Stromal cell of bone marrow (primary cell): ENCODE measurements around the gene ACOD1.
"Not testable (repeated sequence)": the region's sequence is repeated elsewhere in the genome, so short reads cannot be mapped to it uniquely, and the experiment has no call there.

Source experiments
- DNase-seq: peaks from one replicate; pipeline ENCODE4 v3.0.0-alpha.2; 2012; ENCODE audit warnings: low read depth

Gene ACOD1

DNA sequence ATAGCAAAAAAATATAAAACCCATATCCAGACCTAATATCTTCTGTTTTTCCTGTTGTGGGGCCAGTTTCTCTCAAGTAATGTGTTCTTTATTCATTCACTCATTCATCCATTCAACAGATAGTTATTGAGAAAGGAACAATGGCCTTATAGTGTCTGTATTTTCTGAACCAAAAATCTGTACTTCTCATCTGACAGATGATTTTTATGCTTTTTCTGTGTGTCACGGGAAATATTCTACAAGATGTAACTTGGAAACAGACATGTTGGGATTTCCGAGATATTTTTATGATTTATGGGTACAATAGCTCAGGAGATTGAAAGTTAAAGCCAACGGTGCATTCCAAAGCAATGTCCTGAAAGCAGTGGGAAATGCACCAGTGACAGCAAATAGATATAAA is 5.7 kb downstream of the ACOD1 start:
- DNase-seq = no peak

DNA sequence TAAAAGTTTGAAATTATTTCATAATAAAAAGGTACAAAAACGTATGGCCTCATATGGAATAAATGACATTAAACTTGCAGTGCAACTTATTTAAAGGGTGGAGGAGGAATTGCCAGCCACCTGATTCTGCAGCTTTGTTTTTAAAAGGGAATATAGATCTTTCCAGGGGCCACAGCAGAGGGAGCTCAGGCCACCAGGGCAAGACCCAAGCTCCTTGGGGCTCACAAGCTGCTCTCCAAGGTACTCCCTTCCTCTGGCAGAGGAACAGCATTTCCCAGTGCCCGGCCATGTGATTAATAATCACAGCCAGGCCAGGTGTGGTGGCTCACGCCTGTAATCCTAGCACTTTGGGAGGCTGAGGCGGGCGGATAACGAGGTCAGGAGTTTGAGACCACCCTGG is 6.2 kb downstream of the ACOD1 start:
- DNase-seq = no peak

DNA sequence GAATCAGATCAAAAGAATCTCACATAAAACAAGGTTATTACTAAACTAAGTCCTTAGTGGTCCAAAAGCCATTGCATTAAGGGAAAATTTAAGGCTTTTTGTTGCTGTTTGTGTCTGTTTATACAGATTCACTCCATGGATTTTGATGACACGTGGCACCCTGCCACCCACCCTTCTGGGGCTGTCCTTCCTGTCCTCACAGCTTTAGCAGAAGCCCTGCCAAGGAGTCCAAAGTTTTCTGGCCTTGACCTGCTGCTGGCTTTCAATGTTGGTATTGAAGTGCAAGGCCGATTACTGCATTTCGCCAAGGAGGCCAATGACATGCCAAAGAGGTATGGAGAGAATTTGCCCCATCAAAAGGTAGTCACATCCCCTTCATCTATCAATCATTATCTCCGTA is 6.9 kb downstream of the ACOD1 start:
- no peak for DNase-seq

DNA sequence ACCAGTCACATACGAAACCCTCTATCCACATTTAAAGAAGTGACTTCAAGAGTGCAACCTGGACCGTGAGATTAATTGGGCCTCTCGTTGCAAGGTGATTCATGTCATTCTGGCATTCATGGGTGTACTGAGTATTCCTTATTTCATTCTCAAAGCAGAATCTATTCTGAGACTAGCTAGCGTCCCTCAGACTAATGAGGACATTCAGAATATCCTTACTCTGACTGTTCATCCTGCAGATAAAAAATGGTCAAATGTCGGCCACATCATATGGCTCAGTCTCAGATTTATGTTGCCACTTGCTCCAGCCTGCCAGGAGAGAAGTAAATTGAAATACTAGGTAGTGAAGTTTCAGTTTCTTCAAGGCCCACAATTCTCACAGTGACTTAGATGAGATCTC is 7.3 kb downstream of the ACOD1 start:
- no peak for DNase-seq

DNA sequence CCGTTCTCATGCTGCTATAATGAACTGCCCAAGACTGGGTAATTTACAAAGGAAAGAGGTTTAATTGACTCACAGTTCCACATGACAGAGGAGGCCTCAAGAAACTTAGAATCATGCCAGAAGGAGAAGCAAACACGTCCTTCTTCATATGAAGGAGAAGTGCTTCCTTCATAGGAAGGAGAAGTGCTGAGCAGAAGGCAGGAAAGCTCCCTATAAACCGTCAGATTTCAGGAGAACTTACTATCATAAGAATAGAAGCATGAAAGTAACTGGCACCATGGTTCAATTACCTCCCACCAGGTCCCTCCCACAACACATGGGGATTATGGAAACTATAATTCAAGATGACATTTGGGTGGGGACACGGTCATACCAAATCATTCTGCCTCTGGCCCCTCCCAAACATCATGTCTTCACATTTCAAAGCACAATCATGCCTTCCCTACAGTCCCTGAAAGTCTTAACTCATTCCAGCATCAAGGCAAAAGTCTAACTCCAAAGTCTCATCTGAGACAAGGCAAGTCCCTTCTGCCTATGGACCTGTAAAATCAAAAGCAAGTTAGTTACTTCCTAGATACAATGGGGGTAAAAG is 10.6 kb downstream of the ACOD1 start:
- no peak for DNase-seq

DNA sequence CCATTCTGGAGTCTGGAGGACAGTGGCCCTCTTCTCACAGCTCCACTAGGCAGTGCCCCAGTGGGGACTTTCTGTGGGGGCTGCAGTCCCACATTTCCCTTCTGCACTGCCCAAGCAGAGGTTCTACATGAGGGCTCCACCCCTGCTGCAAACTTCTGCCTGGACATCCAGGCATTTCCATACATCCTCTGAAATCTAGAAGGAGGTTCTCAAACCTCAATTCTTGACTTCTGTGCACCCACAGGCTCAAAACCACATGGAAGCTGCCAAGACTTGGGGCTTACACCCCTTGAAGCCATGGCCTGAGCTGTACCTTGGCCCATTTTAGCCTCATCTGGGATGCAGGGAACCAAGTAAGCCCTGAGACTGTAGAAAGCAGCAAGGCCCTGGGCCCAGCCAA is 11.4 kb downstream of the ACOD1 start:
- DNase-seq = not testable (repeated sequence)

DNA sequence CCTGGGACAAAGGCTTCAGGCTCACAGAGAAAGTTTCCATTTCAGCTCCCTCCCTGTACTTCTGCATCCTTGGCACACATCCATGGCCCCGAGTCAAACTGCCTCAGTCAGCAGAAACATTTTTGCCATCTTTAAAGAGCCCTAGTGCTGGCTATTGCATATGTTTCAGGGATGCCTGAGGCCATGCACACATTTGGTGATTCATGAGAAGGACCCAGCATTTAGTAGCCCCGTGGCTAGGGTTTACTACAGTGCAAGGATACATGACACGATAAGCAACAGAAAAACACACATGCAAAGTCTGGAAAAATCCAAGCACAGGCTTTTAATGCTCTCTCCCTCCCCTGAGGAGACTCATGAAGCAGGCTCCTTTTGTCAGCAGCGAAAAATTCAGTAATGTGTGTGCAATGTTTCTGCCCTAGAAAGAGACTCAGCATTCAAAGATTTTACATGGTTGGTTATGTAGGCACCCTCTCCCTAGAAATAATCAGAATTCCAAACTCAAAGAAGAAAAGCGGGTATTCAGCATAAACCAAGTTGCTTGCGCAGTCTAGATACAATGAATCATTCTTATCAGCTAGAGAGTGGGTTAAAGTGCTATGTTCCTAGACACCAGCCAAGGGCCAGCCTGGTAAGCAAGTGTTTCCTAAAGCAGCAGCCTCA is 17.6 kb downstream of the ACOD1 start:
- peak; percentile 77 for DNase-seq

DNA sequence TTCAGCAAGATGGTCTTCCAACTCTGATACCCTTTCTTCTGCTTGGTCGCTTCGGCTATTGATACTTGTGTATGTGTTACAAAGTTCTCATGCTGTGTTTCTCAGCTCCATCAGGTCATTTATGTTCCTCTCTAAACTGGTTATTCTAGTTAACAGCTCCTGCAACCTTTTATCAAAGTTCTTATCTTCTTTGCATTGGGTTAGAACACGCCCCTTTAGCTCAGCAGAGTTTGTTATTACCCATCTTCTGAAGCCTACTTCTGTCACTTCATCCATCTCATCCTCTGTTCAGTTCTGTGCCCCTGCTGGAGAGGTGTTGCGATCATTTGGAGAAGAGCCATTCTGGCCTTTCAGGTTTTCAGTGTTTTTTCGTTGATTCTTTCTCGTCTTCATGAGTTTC is 18.7 kb downstream of the ACOD1 start:
- no peak for DNase-seq

DNA sequence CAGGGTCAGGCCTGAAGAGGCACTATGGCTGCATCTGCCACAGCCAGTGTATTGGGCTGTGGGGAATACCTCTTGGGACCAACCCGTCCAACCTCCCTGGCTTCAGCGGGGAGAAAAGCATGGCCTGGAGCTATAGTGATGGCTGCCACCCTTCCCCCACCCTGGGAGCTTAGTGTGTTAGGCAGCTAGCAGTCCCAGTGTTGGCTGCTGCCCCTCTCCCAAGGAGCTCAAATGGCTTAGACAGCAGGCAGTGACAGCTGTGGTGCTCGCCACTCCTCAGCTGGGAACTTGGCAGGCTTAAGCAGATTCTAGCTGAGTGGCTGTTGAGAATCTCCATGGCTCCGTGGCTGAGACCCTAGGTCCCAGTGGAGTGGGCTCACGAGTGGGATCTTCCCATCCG is 19.7 kb downstream of the ACOD1 start:
- DNase-seq = no peak

DNA sequence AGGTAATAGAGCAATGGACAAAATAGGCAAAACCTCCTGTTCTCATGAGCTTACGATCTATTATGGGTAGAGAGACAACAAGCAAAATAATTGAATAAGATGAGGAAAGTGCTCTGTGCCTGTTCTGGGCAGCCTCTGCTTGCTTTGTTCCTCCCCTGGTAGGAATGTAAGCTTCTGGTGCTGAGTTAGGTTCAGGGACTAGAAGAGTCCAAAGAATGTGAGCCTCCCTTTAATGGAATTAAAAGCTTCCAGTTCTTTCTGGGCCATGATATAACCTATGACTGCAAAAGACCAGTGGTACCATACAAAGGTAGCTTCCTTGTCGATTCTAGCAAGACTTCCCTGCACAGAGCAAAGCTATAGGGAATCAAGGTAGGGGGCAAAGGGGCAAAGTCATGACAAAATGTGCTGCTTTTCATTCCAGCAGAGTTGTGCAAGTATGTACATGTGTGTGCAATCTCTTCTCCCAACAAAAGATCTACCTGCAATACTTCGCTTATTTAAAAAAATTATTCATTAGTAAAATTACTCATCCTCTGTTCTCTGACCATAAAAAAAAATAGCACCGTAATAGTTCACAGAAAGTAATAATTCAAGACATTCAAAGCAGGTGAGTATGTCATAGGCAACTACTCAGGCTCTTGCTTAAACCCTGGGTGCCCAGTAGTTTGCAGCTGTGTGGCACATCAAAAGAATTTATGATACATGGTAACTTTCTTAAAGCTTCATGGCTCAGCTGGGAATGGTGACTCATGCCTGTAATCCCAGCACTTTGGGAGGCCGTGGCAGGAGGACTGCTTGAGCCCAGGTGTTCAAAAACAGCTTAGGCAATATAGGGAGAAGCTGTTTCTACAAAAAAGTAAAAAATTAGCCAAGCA is 21.4 kb downstream of the ACOD1 start:
- DNase-seq = no peak

DNA sequence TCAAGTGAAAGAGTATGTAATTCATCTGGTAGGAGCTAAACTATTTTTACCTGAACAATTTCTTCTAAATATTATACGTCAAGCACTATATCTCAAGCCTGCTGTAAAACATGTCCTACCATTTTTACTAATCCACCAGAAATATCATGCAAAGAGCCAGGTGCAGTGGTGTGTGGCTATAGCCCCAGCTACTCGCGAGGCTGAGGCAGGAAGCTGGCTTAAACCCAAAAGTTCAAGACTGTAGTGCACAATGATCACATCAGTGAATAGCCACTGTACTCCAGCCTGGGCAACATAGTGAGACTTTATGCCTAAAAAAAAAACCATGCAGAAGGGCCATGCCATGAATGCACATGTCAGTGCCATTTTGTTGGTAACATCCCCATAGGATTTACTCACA is 22.9 kb downstream of the ACOD1 start:
- no peak for DNase-seq

DNA sequence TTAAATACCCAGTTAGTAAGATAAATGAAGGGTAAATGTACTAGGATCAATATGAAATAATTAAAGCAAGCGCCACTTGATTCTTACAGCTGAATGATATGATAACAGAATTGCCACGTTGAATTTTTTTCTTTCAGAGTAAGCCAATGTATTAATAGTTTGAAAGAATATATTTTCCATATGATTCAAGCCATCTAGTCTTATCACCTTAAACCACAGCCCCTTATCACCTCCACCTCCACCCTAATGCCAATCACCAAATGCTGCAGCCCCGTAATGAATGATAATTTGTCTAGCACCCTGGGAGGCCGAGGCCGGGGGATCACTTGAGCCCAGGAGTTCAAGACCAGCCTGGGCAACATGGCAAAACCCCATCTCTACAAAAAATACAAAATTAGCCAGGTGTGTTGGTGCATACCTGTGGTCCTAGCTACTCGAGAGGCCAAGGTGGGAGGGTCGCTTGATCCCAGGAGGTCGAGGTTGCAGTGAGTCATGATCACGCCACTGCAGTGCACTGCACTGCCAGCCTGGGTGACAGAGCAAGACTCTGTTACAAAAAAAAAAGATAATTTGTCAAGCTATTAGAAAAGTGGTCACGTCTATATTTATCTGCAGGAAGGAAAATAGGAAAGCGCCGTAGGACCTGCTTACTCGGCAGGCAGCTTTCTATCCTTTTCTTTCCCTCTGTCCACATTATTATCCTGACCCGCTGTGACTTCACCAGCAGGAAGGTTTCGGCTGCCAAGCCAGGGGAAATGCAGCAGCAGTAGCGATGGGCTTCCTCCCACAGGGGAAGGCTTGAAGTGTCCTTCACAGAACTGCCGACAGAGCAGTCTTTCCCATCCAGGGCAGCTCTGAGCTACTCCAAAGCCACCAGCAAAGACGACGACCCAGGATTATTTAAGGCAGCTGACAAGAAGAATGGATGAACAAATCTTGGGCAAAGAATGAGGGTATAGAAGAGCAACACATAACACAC is 23.8 kb downstream of the ACOD1 start:
- no peak for DNase-seq

DNA sequence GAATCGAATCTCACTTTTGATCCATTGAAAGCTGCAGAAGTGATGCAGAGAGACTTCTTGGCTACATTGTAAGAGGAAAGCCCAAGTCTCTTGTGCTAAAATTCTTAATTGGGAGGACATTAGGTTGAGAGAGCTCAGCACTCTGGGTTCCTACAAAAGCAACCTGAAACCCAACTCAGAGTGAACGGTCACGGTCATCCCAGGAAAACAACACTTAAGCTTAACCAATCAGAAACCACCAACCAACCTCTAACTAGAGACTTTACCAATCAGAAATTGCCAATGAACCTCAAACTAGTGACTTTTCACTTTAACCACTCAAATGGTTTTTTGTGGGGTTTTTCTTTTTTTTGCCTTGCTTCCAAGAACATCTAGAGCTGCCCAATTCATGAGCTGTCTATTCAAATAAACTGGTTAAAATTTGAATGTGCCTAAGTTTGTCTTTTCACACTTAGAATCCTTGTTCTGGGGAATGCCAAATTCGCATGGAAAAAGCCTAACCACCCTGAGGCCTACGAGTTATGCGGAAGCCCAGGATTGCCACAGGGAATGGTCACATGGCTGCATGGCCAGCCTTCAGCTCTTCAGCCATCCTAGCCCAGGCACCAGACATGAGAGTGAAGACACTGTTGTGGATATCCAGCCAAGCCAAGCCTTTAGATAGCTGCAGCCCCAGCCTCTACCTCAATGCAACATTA is 25.8 kb downstream of the ACOD1 start:
- no peak for DNase-seq

DNA sequence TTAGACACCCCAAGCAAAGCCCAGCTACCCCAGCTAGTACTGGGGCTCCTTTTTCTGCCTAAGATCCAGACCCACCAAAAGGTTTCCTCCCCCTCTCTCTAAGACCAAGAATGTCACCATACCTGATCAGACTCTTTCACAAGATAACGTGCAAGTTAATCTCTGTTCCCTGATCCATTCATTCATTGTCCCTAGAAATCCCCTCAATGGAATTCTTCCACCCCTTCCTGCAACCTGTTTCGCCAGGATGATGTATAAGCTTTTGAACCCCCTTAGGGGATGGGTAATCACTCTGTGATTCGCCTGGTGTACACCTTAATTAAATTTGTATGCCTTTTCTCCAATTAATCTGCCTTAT is 26.3 kb downstream of the ACOD1 start:
- DNase-seq = no peak

DNA sequence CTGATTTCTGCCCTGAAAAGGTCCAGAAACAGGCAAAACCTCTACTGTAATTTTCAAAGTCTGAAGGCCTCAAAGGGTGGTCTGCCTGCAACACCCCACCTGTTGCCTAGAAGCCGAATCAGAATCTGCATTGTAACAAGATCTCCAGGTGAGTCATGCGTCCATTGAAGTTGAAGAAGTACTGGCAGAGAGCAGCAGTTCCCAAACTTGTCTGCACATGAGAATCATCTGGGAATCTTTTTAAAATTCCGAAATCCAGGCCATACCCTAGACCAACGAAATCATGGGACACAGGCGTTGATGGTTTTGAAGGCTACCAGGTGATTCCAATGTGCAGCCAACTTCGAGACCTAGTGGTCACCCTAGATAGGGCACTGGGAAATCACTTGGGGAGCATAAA is 27.6 kb downstream of the ACOD1 start:
- no peak for DNase-seq

DNA sequence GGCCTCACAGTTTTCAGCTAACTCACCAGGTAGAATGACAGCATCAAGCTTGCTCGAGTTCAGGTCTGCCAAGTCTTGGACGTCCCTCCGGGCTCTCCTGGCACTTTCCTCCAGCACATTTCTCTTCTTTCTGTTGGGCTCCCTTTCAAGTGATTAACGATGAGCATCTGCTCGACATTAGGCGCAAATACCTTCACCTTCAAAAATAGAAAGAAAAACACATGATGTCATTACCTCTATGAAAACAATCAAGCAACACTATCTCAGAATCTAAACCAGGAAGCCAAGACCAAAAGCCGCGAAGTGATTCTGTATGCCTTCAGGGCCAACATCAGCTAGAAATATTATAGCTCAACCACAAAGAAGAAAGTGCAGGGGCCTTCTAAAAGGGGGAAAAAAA is 28.2 kb downstream of the ACOD1 start:
- DNase-seq = no peak

DNA sequence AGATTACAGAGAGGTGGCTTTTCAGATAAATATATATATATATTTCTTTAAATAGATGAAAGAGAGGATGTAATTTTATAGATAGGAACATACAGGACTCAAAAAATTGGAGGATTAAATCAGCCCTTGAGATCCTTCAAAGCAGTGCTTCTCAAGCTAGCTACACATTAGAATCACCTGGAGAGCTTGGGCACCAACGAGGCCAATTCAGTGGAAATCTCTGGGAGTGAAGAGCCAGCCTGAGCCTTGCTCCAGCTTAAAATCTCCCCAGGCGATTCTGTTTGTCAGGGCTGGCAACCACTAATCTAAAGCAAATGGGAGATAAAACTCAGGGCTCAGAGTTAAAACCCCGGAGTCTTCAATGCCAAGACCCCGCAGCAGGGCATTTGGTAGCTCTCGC is 28.6 kb downstream of the ACOD1 start:
- DNase-seq = no peak

DNA sequence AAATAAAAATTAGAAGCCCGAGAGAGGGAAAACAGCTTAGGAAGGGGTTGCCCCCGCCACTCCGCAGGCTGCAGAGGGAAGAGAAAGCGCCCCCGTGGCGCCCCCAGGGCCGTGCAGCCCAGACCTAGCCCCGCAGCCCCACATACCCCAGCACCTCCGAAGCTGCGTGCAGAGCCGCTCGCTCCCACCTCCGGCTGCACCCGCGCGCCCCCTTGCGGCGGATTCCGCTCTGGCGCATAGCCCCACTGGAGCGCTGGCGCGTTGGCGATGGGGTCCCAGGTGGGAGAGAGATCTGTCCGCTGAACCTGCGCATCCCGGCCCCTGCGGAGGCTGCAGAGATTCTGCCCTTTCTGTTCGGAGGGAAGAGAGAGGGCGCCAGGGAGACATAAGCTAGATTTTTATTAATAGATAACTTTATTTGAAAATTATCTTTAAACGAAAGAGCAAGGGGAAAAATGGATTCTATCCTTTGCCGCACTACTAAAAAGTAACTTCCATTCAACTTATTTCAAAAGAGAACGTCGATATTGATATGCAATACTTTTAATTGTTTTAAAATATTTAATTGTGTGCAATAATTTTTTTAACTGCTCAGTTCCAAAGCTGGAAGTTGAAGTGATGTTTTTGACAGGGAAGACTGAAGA is 31.9 kb downstream of the ACOD1 start:
- DNase-seq = peak; percentile 25

DNA sequence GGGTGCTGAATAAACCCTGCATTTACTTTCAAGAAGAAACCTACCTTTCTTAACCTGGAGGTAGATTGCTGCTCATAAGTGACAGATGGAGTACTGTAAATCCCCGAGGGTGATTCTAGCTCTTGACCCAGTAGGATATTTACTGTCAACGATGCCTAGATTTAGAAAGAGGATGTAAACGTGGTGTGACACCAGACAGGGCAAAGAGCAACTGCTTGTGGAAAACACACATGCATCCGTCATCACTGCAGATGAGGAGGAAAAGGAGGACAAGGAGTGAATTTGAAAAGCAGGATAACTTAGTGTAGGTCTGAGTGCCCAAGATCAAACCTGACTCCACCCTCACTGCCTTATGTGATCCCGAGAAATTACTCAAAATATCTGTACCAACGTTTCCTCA is 33.8 kb downstream of the ACOD1 start:
- no peak for DNase-seq

DNA sequence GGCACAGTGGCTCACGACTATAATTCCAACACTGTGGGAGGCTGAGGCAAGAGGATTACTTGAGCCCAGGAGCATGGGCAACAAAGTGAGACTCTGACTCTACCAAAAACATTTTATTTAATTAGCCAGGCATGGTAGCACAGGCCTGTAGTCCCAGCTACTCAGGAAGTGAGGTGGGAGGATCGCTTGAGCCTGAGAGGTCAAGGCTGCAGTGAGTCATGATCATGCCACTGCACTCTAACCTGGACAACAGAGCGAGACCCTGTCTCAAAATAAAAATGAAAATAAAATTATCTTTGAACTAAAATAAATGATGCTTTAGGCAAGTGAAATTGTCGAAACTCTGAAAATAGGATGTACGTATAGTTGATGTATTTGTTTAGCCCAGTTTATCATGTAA is 35.4 kb downstream of the ACOD1 start:
- DNase-seq = no peak

DNA sequence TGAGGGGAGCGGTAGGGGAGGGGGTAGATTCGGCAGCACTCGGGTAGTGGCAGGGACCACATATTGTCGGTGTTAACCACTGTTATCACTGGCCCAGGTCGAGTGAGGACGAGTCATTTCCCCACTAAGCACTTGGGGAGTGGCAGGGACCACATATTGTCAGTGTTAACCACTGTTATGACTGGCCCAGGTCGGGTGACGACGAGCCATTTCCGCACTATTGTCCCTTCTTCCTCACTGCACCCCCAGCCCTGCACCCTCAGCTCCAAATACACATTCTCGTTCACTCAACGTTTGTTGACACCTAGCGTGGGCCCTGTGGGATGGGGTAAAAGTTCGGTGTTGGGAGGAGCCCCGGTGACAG is 43.1 kb downstream of the ACOD1 start:
- DNase-seq = no peak
